ENCODE results near the gene ZNF646.

Gene ZNF646

DNA sequence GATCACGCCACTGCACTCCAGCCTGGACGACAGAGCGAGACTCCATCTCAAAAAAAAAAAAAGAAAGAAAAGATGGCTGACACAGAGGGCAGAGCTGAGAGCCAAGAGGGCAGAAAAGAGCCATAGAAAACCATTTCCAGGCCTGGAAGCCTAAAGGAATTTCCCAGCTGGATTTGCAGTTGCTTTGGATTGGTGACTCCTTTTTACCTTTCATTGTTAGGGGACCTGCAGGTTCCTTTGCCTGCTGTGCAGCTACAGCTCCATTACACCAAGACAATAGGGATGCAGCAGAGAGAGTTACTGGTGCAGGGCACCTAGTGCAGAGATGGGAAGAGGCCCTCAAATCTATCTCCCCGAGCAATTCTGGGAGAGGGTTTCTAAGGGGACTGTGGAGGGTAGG, 18.6 kb upstream of the ZNF646 start:
- H3K4me3 ChIP-seq (ENCODE audit: low read depth, low read length) = no peak overlapping the region
- no peak for TF ChIP-seq CTCF (IDR thresholded peaks at IDR 0.05; ENCODE audit: low read depth, low read length)

DNA sequence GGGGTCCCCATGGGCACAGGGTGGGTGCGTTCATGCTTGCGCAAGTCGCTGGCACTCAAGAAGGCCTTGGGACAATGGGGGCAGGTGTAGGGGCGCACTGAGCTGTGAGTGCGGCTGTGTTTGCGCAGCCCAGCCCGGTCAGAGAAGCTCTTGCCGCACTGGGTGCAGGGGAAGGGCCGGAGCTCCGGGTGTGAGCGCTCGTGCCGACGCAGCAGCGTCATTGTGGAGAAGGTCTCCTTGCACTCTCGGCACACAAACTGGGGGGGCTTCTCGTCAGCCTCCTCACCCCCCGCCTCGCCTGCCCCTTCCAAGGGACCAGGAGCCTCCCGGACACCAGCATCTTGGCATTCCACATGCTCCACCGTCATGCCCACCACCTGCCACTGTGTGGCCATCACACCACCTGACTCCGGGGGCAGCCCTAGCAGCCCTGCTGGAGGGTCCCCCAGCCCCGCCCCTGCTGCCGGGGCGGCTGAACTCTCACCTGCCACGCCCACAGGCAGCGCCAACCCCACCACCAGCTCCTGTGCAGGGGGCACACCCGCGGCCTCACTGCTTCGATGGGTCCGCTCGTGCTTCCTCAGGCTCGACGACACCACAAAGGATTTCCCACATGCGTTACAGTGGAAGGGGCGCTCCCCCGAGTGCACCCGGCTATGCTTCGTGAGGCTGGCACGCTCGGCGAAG, 13.0 kb upstream of the ZNF646 start:
- no peak for TF ChIP-seq CTCF (IDR thresholded peaks at IDR 0.05; ENCODE audit: low read depth, low read length)
- no peak overlapping the region for H3K4me3 ChIP-seq (ENCODE audit: low read depth, low read length)

DNA sequence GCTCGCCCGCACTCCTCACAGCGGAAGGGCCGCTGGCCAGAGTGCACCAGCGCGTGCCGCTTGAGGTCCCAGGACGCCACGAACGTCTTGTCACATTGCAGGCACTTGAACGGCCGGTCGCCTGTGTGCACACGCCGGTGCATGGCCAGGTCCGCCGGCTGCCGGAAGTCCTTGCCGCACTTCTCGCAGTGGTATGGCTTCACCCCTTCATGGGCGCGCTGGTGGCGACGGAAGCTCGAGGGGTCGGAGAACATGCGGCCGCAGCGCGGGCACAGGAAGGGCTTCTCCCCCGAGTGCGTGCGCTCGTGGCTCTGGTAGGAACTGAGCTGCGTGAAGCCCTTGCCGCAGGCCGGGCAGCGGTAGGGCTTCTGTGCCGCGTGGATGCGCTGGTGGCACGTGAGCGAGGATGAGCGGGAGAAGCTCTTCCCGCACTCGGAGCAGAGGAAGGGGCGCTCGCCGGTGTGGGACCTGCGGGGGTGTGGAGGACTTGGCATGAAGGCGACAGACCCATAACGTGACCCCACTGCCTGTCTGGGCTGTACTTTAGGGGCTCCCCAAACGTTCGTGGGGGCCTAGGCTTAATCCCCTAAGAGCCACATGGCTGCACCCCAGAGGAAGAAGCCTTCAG, 12.3 kb upstream of the ZNF646 start:
- no peak for TF ChIP-seq CTCF (IDR thresholded peaks at IDR 0.05; ENCODE audit: low read depth, low read length)

DNA sequence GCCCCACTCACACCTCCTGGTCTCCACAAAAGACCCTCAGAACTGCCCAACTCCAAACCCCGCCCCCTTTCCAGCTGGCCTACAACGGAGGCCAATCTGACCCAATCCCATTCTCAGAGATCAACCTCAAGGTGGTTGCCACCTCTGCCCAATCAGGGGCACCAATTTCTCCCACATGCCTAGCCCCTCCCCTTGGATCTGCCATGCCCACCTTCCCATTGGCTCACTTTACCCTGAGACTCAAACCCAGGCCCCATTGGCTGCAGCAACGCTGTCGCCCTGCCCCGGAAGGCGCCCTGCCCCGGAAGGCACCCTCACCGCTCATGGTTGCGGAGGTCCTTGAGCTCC, 10.8 kb upstream of the ZNF646 start:
- no peak overlapping the region for H3K4me3 ChIP-seq (ENCODE audit: low read depth, low read length)
- TF ChIP-seq CTCF (IDR thresholded peaks at IDR 0.05; ENCODE audit: low read depth, low read length) = no peak

More for the DNA sequence above, 12.3 kb upstream of the ZNF646 start:
- H3K4me3 ChIP-seq (ENCODE audit: low read depth, low read length) = no peak overlapping the region

DNA sequence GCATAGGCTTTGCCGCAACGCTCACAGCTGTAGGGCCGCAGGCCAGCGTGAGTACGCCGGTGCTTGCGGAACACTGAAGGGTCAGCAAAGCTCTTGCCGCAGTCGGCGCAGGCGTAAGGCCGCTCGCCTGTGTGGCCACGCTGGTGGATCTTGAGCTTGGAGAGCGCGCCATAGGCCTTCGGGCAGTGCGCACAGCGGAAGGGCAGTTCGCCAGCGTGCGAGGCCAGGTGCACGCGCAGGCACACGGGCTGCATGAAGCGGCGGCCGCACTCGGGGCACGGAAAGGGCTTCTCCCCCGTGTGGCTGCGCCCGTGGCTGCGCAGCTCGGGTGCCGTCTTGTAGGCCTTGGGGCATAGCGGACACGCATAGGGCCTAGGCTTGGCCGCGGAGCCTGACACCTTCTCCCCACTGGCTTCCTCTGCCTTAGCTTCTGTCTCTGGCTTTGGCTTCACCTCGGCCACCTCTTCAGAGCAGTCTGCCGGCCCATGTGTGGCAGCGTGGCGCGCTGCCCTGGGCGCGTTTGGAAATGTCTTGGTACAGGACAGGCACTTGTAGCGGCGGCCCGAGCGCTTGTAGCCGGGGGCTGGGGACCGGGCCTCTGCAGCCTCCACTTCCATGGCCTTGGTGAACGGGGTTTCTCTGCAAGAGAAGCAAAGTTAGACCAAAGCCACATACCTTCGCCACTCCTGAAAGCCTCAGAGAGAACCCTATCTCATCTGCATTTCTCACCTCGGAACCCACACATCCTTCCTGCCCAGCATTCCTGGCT, 10.2 kb upstream of the ZNF646 start:
- no peak for TF ChIP-seq CTCF (IDR thresholded peaks at IDR 0.05; ENCODE audit: low read depth, low read length)
- no peak overlapping the region; the same call in 1 of the 2 replicates for H3K4me3 ChIP-seq (ENCODE audit: low read depth, low read length)

DNA sequence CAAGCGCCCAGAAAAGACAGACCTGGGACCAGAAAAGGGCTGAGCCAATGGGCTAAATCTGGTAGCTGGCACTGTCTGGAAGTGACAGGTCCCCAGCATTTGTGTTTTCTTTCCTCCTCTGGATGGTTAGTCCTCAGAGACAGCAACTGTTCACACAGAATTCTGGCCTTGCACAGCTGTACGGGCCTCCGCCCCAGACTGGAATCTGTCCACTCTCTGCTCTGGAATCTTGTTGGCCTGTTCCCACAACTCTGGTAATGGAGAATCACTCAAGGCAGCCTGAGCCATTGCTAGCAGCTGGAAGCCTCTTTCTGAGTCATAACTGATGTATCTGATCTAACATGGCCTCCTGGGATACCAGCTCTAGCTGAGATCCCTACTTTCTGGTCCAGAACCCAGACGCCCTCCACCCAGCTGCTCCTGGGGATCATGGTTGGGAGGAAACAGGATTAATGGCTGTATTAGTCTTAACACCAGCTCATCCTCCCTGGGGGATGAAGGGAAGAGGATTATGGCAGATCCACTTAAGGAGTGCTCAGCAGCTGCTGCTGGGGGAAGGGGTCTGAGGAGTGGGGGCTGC, 9.2 kb upstream of the ZNF646 start:
- TF ChIP-seq CTCF (IDR thresholded peaks at IDR 0.05; ENCODE audit: low read depth, low read length) = no peak
- H3K4me3 ChIP-seq (ENCODE audit: low read depth, low read length) = peak overlapping the region; percentile 28
